Tibial artery (tissue), 4 donors: ENCODE measurements around the gene ELP4.

Experiments used
- DNase-seq, 2 donors: peaks; one replicate each; pipeline ENCODE4 v3.0.0-alpha.2; 2019
- H3K27ac ChIP-seq, 2 donors: fragments of 200-600 bp; sonication (generic) in 1 of 2; 1 replicate in 1 of 2; 2 replicates in 1 of 2; pipeline ENCODE4 v1.5.1; 2018 to 2019; ENCODE audit warnings: mild to moderate bottlenecking in 1 of 2
- H3K27me3 ChIP-seq, 2 donors: fragments of 200-600 bp; sonication (generic) in 1 of 2; one replicate each; pipeline versions ENCODE4 v1.5.1 to v1.6.0; 2016 to 2019
- H3K36me3 ChIP-seq, 3 donors: fragments of 200-600 bp; sonication (generic) in 2 of 3; one replicate each; pipeline ENCODE4 v1.5.1; 2016 to 2019; ENCODE audit warnings: mild to moderate bottlenecking in 2 of 3
- H3K4me1 ChIP-seq, 4 donors: fragments of 200-600 bp; sonication (generic) in 2 of 4; 1 replicate in 3 of 4; 2 replicates in 1 of 4; pipeline ENCODE4 v1.5.1; 2016 to 2019
- H3K4me3 ChIP-seq, 2 donors: fragments of 200-600 bp; sonication (generic) in 1 of 2; 1 replicate in 1 of 2; 2 replicates in 1 of 2; pipeline ENCODE4 v1.5.1; 2018 to 2019; ENCODE audit warnings: mild to moderate bottlenecking in 2 of 2
- H3K9me3 ChIP-seq, 3 donors: fragments of 200-600 bp; sonication (generic) in 1 of 3; one replicate each; pipeline ENCODE4 v1.5.1; 2016 to 2019
- intact Hi-C: fragments of 100-400 bp; cut with DNase I; formaldehyde crosslinking; loops from one replicate; pipeline ENCODE4 v1.15.0; 2023; ENCODE audit warnings: low total_unique reads
- TF ChIP-seq, protein P1 (sequence below), 2 experiments: fragments of 200-600 bp in 1 of 2; fragments of 450-650 bp in 1 of 2; IDR thresholded peaks; one replicate each; pipeline ENCODE4 v1.5.1; 2017 to 2019; ENCODE audit warnings: antibody characterized with exemption in 2 of 2, mild to moderate bottlenecking in 1 of 2, moderate library complexity in 1 of 2

Gene ELP4

DNA sequence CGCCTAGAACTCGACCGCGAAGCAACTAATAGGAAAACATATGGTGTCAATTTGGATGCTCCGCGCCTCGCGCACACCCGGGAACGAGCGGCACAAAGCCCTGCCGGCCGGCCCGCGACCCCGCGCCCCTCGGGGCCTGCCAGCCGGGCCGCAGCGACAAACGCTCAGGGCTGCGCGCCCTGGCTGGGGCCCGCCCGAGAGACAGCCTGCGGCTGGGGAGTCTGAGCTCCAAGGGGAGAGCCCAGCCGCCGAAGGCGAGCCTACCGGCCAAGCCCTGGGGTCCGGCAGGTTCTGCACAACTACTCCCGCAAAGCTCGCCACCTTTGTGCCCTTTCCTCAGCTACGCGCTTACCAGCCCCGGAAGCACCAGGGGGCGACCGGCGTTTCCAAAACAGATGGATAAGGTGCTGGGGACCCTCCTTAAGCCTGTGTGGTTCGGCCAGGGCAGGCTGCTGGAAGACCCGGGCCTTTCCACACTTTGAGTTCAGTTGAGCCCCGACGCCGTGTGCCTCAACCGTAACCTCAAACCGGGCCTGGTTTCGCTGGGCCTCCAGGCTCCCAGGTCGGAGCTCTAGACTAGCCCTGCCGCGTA lies 295.6 kb downstream of the ELP4 start:
- H3K4me1 ChIP-seq: peaks cover 4 to 37% (median 25%) of the 10 kb centered on the region in 4 donors
- no peaks in the 10 kb centered on the region for H3K9me3 ChIP-seq
- no peak for DNase-seq
- TF ChIP-seq, protein P1, sequence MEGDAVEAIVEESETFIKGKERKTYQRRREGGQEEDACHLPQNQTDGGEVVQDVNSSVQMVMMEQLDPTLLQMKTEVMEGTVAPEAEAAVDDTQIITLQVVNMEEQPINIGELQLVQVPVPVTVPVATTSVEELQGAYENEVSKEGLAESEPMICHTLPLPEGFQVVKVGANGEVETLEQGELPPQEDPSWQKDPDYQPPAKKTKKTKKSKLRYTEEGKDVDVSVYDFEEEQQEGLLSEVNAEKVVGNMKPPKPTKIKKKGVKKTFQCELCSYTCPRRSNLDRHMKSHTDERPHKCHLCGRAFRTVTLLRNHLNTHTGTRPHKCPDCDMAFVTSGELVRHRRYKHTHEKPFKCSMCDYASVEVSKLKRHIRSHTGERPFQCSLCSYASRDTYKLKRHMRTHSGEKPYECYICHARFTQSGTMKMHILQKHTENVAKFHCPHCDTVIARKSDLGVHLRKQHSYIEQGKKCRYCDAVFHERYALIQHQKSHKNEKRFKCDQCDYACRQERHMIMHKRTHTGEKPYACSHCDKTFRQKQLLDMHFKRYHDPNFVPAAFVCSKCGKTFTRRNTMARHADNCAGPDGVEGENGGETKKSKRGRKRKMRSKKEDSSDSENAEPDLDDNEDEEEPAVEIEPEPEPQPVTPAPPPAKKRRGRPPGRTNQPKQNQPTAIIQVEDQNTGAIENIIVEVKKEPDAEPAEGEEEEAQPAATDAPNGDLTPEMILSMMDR (IDR thresholded peaks at IDR 0.05): no peak
- H3K4me3 ChIP-seq: peak overlapping the region in 1 of 2 donors; percentile 14
- H3K27ac ChIP-seq: no peak overlapping the region
- H3K27me3 ChIP-seq: peaks cover 5 to 100% of the 10 kb centered on the region in 2 donors
- H3K36me3 ChIP-seq: no peaks in the 10 kb centered on the region
- intact Hi-C loops: no loop called here

DNA sequence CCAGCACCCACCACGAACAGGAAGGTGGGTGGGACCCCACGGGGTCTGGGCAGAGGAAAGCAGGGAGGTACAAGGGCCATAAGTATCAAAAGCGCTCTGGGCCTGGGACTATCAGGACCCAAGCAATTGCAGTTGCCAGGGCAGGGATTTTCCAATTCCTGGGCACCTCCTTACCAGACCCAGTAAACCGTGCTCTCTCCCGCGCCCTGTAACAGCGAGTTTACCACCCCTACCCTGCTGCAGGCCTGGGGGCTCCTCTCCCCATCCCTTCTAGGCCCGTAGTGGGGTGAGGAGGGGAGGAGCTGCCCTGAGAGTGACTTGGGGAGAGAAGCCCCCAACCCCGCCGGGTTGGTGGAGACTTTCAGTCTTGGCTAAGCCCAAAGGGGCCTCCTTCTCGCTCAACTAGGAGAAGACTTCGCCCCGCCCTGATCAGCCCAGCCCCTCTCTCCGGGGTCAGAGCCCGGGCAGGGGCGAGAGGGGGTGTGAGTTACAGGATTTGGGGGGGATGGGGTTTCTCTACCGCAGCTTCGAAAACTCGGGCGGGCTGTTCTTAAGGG lies 296.1 kb downstream of the ELP4 start:
- Histone ChIP-seq H3K27me3 (peaks cover 5 to 100% of the 10 kb centered on the region in 2 donors), H3K27ac (no peak overlapping the region), H3K4me3 (no peak overlapping the region), H3K9me3 (no peaks in the 10 kb centered on the region), H3K36me3 (no peaks in the 10 kb centered on the region), H3K4me1 (peaks cover 8 to 43% (median 30%) of the 10 kb centered on the region in 4 donors)
- TF ChIP-seq, protein P1 (IDR thresholded peaks at IDR 0.05): no peak
- intact Hi-C loops: no loop called here
- no peak for DNase-seq

DNA sequence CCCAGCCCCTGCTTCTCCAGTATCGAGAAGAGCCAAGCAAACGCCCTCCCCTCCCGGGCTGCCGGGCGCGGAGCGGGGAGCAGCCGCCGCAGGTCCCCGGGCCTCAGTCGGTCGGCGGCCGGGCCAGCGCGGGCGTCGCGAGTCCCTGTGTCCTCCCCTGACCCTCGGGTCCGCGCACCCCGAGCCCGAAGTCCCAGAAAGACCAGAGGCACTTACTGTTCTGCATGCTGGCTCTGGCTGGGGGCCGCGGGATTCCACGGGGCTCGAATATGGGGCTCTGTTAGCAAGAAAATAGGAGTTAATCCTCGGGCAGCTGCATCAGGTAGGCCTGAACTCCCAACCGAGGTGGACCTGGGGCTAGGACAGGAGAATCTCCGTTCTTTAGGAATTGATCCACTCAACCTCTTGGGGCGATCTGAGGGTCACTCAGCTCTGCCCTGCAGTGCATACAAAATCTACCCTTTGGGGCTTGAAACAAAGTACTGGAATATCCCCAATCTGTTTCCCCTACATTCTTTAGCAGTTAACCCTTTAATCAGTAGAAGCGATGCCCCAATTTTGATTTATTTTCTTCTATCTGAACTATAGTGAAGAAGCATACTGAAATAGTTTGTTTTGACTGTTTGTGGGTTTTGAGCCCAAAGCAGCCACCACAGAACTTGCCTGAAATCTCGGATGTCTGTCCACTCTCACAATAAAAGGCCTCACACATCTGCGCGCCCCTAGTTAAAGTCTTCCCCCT lies 296.8 kb downstream of the ELP4 start:
- TF ChIP-seq, protein P1 (IDR thresholded peaks at IDR 0.05): no peak
- intact Hi-C loops: no loop called here
- peaks cover 8 to 50% (median 37%) of the 10 kb centered on the region in 4 donors for H3K4me1 ChIP-seq
- H3K36me3 ChIP-seq: no peaks in the 10 kb centered on the region
- DNase-seq: no peak
- no peak overlapping the region for H3K27ac ChIP-seq
- peaks cover 5 to 100% of the 10 kb centered on the region in 2 donors for H3K27me3 ChIP-seq
- H3K4me3 ChIP-seq: no peak overlapping the region
- no peaks in the 10 kb centered on the region for H3K9me3 ChIP-seq

DNA sequence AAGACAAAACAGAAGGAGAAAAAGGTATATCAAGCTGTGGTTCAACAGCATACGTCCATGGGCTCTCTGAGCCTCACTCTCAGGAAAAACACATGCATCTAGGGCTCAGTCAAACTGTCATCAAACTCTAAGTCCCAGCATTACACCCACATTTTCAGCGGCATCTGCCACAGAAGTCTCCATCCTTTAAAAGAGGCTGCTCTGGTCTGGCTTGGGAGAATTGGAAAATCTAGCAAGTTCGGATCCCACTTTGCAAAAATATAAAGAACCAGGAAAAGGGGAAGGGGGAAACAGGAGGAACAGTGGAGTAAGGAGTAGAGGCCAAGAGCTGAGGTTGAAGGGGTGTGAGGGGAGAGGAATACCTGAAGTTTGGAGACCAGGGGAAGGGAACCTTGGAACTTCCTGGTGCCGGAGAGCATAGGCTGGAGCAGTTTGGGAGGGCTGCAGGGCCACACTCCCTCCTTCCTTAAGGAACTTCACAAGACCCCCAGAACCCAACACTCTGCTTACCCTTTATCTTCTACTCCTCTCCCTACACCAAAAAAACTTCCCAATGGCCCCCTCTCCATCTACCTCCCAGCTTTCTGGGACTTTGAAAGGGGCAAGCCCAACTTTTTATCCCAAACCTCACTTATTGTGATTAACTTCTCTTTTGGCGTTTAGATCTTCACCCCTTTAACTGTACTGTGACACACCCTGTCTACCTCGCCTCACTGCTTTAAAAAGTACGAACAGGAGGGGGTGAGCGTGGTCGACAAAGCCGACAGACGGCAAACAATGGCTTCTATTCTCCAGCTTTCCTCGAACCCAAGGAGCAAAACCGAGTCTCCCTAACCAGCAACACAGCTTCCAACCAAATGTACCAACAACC lies 297.6 kb downstream of the ELP4 start:
- Histone ChIP-seq H3K4me1 (peaks cover 8 to 58% (median 45%) of the 10 kb centered on the region in 4 donors), H3K9me3 (no peaks in the 10 kb centered on the region), H3K27ac (no peak overlapping the region), H3K27me3 (peaks cover 5 to 100% of the 10 kb centered on the region in 2 donors), H3K36me3 (no peaks in the 10 kb centered on the region), H3K4me3 (no peak overlapping the region)
- TF ChIP-seq, protein P1 (IDR thresholded peaks at IDR 0.05): no peak
- intact Hi-C loops: no loop called here
- no peak for DNase-seq
